DOHH2 (cell line): ENCODE results near the gene SLC9A2.

ENCODE experiments used
- H3F3A ChIP-seq: fragments of 200-600 bp; sonication (generic), shearing (Covaris generic); 2 replicates; pipeline ENCODE4 v1.6.0; 2016; ENCODE audit warnings: antibody characterized with exemption, mild to moderate bottlenecking; ENCODE audit not compliant: control insufficient read depth, insufficient read depth
- H3K27ac ChIP-seq: fragments of 200-600 bp; sonication (generic); 2 replicates; pipeline ENCODE4 v1.5.1; 2014; ENCODE audit warnings: low read depth, mild to moderate bottlenecking, low read length, moderate library complexity
- H3K27me3 ChIP-seq: fragments of 200-600 bp; sonication (generic); 2 replicates; pipeline ENCODE4 v1.6.1; 2014; ENCODE audit warnings: mild to moderate bottlenecking, low read length, mixed read lengths; ENCODE audit not compliant: control insufficient read depth
- H3K36me3 ChIP-seq: fragments of 200-600 bp; sonication (generic); 2 replicates; pipeline ENCODE4 v1.6.1; 2014; ENCODE audit warnings: mild to moderate bottlenecking, low read length, moderate library complexity, mixed read lengths; ENCODE audit not compliant: control insufficient read depth
- H3K4me1 ChIP-seq: fragments of 200-600 bp; sonication (generic); 2 replicates; pipeline ENCODE4 v1.6.1; 2014; ENCODE audit warnings: mild to moderate bottlenecking, low read length, mixed read lengths; ENCODE audit not compliant: control insufficient read depth
- H3K4me2 ChIP-seq: fragments of 200-600 bp; sonication (generic); 2 replicates; pipeline ENCODE4 v1.6.0; 2014; ENCODE audit warnings: mild to moderate bottlenecking, low read length, moderate library complexity
- H3K4me3 ChIP-seq: fragments of 200-600 bp; sonication (generic); 2 replicates; pipeline ENCODE4 v1.5.1; 2014; ENCODE audit warnings: mild to moderate bottlenecking, low read length, mixed read lengths
- H3K79me2 ChIP-seq: fragments of 200-600 bp; sonication (generic); 2 replicates; pipeline ENCODE4 v1.6.1; 2014; ENCODE audit warnings: mild to moderate bottlenecking, low read length, mixed read lengths; ENCODE audit not compliant: control insufficient read depth
- H3K9me2 ChIP-seq: fragments of 200-600 bp; sonication (generic); replicated peaks from 2 replicates; pipeline ENCODE4 v1.6.1; 2014; ENCODE audit warnings: mild to moderate bottlenecking, low read length, mixed read lengths; ENCODE audit not compliant: control insufficient read depth
- H3K9me3 ChIP-seq: fragments of 200-600 bp; sonication (generic); 2 replicates; pipeline ENCODE4 v1.6.1; 2014; ENCODE audit warnings: antibody characterized with exemption, low read length, mixed read lengths; ENCODE audit not compliant: control insufficient read depth, insufficient read depth
- H4K20me1 ChIP-seq: fragments of 200-600 bp; sonication (generic); 2 replicates; pipeline ENCODE4 v1.6.0; 2014; ENCODE audit warnings: low read depth, mild to moderate bottlenecking, antibody characterized with exemption, low read length, moderate library complexity; ENCODE audit not compliant: control insufficient read depth, insufficient read depth
- CTCF ChIP-seq: fragments of 200-600 bp; sonication (generic); IDR thresholded peaks from one replicate; pipeline ENCODE4 v1.5.1; 2014; ENCODE audit warnings: antibody characterized with exemption, mild to moderate bottlenecking, low read depth, low read length; ENCODE audit not compliant: poor library complexity, severe bottlenecking
- EZH2phosphoT487 ChIP-seq: fragments of 200-600 bp; sonication (generic); IDR thresholded peaks from 2 replicates; pipeline ENCODE4 v1.6.1; 2017; ENCODE audit warnings: borderline replicate concordance, mild to moderate bottlenecking, antibody characterized with exemption, low read length, moderate library complexity, mixed read lengths

Gene SLC9A2

GRCh38 chr2:102686479-102687439, 67.4 kb downstream of the SLC9A2 start:
- H3K36me3 ChIP-seq, result no peaks in the 10 kb centered on the region
- no peaks in the 10 kb centered on the region for H3K9me2 ChIP-seq
- H4K20me1 ChIP-seq, result no peaks in the 10 kb centered on the region
- H3K27me3 ChIP-seq, result no peaks in the 10 kb centered on the region
- H3K4me2 ChIP-seq, result no peak overlapping the region
- no peaks in the 10 kb centered on the region for H3K9me3 ChIP-seq
- no peak overlapping the region for H3K27ac ChIP-seq
- no peak for TF ChIP-seq EZH2phosphoT487
- H3K79me2 ChIP-seq, result no peaks in the 10 kb centered on the region
- no peaks in the 10 kb centered on the region for H3K4me1 ChIP-seq
- H3K4me3 ChIP-seq, result no peak overlapping the region
- no peaks in the 10 kb centered on the region for H3F3A ChIP-seq

- no peaks in the 10 kb centered on the region for H3F3A ChIP-seq
- H3K9me3 ChIP-seq, result no peaks in the 10 kb centered on the region
- H3K36me3 ChIP-seq, result no peaks in the 10 kb centered on the region
- no peaks in the 10 kb centered on the region for H3K4me1 ChIP-seq
- no peak overlapping the region for H3K27ac ChIP-seq
- TF ChIP-seq CTCF, result no peak
- TF ChIP-seq EZH2phosphoT487, result no peak
- H3K79me2 ChIP-seq, result no peaks in the 10 kb centered on the region
- no peaks in the 10 kb centered on the region for H3K9me2 ChIP-seq
- H3K27me3 ChIP-seq, result no peaks in the 10 kb centered on the region
- no peaks in the 10 kb centered on the region for H4K20me1 ChIP-seq
- no peak overlapping the region for H3K4me2 ChIP-seq
- no peak overlapping the region for H3K4me3 ChIP-seq
These were observed 70.7 kb downstream of the SLC9A2 start for GRCh38 chr2:102690012-102690411.

- Histone ChIP-seq H4K20me1 (no peaks in the 10 kb centered on the region), H3K9me3 (no peaks in the 10 kb centered on the region), H3K4me2 (no peak overlapping the region), H3K4me1 (no peaks in the 10 kb centered on the region), H3K9me2 (no peaks in the 10 kb centered on the region), H3K36me3 (no peaks in the 10 kb centered on the region), H3K27me3 (no peaks in the 10 kb centered on the region), H3F3A (no peaks in the 10 kb centered on the region), H3K79me2 (no peaks in the 10 kb centered on the region), H3K4me3 (no peak overlapping the region), H3K27ac (no peak overlapping the region)
- TF ChIP-seq CTCF (no peak), EZH2phosphoT487 (no peak)
These were observed 77.1 kb downstream of the SLC9A2 start for GRCh38 chr2:102696463-102696862.
